ENCODE results near the gene ZNF462.

Gene ZNF462

DNA sequence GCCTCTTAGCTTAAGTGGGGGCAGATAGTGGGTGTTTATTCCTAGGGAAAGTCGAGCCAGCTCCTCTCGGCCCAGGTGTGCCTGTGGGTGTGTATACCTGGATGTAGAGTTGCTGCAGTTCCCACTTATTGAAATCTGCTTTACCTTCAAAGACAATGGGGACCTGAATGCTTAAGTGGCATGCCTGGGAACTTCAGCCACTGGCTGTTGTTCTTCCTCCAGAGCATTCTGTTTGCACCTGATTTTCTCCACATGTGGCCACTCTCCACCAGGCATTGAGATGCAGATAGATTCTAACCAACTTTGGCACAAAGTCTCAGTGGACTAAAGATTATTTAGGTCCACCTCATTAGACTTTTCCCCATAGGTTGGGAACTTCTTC is 186.8 kb downstream of the ZNF462 start:
- H3K9ac ChIP-seq (ENCODE audit: low read length) = no peak overlapping the region
- no peaks in the 10 kb centered on the region for H3K36me3 ChIP-seq (ENCODE audit: insufficient read depth, low read length)
- no peaks in the 10 kb centered on the region for H3K27me3 ChIP-seq (ENCODE audit: control insufficient read depth in 1 of 2, insufficient read depth in 2 of 2, low read length in 2 of 2)
- no peak overlapping the region for H3K4me3 ChIP-seq (ENCODE audit: low read depth in 1 of 2, low read length in 2 of 2)
- no peaks in the 10 kb centered on the region for H3K9me3 ChIP-seq (ENCODE audit: low read length)
- no peaks in the 10 kb centered on the region for H3K4me1 ChIP-seq (ENCODE audit: insufficient read depth, low read length)
- no peak overlapping the region for H3K27ac ChIP-seq (ENCODE audit: low read depth, low read length)

DNA sequence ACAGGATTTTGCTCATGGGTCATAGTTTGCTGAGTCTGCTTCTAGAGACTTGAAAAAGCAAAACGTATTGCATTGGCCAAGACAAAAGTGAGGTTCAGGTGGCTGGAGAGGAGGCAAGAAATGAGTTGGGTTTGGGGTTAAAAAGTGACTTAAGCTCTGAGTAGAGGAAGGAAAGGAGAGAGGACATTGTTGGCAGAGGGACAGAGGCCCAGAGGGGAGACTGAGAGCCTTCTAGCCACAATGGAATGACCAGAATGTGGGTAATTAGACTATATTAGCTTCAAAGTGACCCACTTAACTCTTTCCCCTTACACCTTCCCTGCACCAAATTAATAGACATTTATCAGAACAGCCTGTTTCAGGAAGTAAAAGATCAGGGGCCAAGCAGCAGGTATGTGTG is 188.4 kb downstream of the ZNF462 start:
- H3K27ac ChIP-seq (ENCODE audit: low read depth, low read length) = no peak overlapping the region
- H3K9me3 ChIP-seq (ENCODE audit: low read length) = no peaks in the 10 kb centered on the region

DNA sequence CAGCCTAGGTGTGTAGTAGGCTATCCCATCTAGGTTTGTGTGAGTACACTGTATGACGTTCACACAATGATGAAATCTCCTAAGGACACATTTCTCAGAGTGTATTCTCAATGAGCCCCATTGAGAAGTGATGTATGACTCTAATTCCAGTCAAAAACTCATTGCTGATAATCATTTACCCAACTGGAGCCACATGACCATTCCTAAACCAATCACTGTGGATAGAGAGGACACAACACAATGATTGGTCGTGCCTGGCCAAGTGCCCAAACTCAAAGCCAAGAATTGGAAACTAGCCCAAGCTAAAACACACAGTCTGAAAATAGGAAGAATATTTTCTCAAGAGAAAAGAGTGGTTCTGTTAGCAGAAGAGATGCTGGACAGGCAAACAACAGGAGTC is 191.2 kb downstream of the ZNF462 start:
- H3K9ac ChIP-seq (ENCODE audit: low read length) = no peak overlapping the region
- no peaks in the 10 kb centered on the region for H3K4me1 ChIP-seq (ENCODE audit: insufficient read depth, low read length)
- no peaks in the 10 kb centered on the region for H3K9me3 ChIP-seq (ENCODE audit: low read length)
- no peak overlapping the region for H3K27ac ChIP-seq (ENCODE audit: low read depth, low read length)
- no peaks in the 10 kb centered on the region for H3K27me3 ChIP-seq (ENCODE audit: control insufficient read depth in 1 of 2, insufficient read depth in 2 of 2, low read length in 2 of 2)
- no peak overlapping the region for H3K4me3 ChIP-seq (ENCODE audit: low read depth in 1 of 2, low read length in 2 of 2)
- H3K36me3 ChIP-seq (ENCODE audit: insufficient read depth, low read length) = no peaks in the 10 kb centered on the region

More for the DNA sequence above, 188.4 kb downstream of the ZNF462 start:
- no peaks in the 10 kb centered on the region for H3K27me3 ChIP-seq (ENCODE audit: control insufficient read depth in 1 of 2, insufficient read depth in 2 of 2, low read length in 2 of 2)
- H3K9ac ChIP-seq (ENCODE audit: low read length) = no peak overlapping the region
- H3K4me1 ChIP-seq (ENCODE audit: insufficient read depth, low read length) = no peaks in the 10 kb centered on the region
- H3K36me3 ChIP-seq (ENCODE audit: insufficient read depth, low read length) = no peaks in the 10 kb centered on the region
- no peak overlapping the region for H3K4me3 ChIP-seq (ENCODE audit: low read depth in 1 of 2, low read length in 2 of 2)

DNA sequence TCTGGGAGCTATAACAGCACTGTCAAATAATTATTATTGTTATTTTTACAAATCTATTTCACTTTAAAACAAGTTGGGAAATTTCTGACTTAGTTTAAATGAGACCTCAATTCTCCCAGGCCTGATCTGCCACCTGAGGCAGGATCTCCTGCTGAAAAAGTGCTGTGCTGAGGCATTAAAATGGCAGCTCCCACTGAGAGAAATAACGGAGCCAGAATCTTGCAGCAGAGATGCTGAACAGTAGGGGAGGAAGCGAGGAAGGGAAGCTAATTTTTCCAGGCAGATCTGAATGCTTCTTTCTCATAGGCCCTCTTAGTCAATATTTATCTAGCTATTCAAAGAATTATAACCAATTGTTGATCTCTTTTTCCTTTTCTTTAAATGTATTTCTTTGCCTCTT is 196.3 kb downstream of the ZNF462 start:
- Histone ChIP-seq H3K9me3 (ENCODE audit: low read length) (no peaks in the 10 kb centered on the region), H3K4me1 (ENCODE audit: insufficient read depth, low read length) (no peaks in the 10 kb centered on the region), H3K27me3 (ENCODE audit: control insufficient read depth in 1 of 2, insufficient read depth in 2 of 2, low read length in 2 of 2) (no peaks in the 10 kb centered on the region), H3K27ac (ENCODE audit: low read depth, low read length) (no peak overlapping the region), H3K36me3 (ENCODE audit: insufficient read depth, low read length) (no peaks in the 10 kb centered on the region), H3K4me3 (ENCODE audit: low read depth in 1 of 2, low read length in 2 of 2) (no peak overlapping the region), H3K9ac (ENCODE audit: low read length) (no peak overlapping the region)

DNA sequence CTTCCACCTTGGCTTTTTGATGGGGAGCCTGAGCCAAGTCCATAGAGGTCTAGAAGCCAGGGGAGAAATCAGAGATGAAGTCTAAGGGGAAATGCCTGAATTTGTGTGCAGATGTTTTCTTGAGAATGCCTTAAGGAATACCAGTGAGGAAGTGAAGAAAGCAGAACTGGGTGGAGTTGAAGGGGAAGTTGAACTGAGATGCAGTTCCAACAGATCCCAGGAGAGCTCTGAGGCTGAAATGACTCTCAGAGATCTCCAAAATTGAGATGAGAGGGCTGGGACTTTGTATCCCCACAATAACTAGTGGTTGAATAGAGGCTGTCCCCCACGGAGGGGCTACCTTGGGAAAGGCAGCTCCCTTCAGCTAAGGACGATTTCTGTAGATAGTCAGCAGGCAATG is 197.1 kb downstream of the ZNF462 start:
- Histone ChIP-seq H3K4me3 (ENCODE audit: low read depth in 1 of 2, low read length in 2 of 2) (no peak overlapping the region), H3K36me3 (ENCODE audit: insufficient read depth, low read length) (no peaks in the 10 kb centered on the region), H3K9ac (ENCODE audit: low read length) (no peak overlapping the region), H3K4me1 (ENCODE audit: insufficient read depth, low read length) (no peaks in the 10 kb centered on the region), H3K27ac (ENCODE audit: low read depth, low read length) (no peak overlapping the region), H3K27me3 (ENCODE audit: control insufficient read depth in 1 of 2, insufficient read depth in 2 of 2, low read length in 2 of 2) (no peaks in the 10 kb centered on the region), H3K9me3 (ENCODE audit: low read length) (no peaks in the 10 kb centered on the region)

All from muscle layer of colon (tissue), 2 donors.